Measurements from ENCODE around the gene DPEP2NB.

Gene DPEP2NB

GRCh38 chr16:67989322-67990017 lies 26.2 kb downstream of the DPEP2NB start:
- Histone ChIP-seq H3K36me3 (ENCODE audit: control insufficient read depth in 2 of 2, insufficient read depth in 1 of 2, low read length in 2 of 2) (no peaks in the 10 kb centered on the region), H3K4me1 (ENCODE audit: control insufficient read depth, insufficient read depth, low read length) (no peaks in the 10 kb centered on the region), H3K9me3 (ENCODE audit: control insufficient read depth, insufficient read depth, low read depth, low read length) (no peaks in the 10 kb centered on the region), H3K27ac (ENCODE audit: extremely low read depth, low read depth, low read length) (no peak overlapping the region), H3K4me3 (ENCODE audit: low read depth, low read length) (no peak overlapping the region)
- no peak for TF ChIP-seq PBX3 (CRISPR knock-in tag; IDR thresholded peaks at IDR 0.05)
- no peak for TF ChIP-seq ZNF133 (tag by site-specific recombination; IDR thresholded peaks at IDR 0.05)
- TF ChIP-seq ZNF610 (tag by site-specific recombination; IDR thresholded peaks at IDR 0.05; ENCODE audit: borderline replicate concordance), result no peak
- POLR2A ChIA-PET, result no interaction called here
- CTCF ChIA-PET, result interaction anchor here (0.5 to 1.2 kb wide), 5 partner anchors 14 to 1626 kb away, joined by 3 to 6 read pairs (median 4); partner anchors contain the start of gene DUS2

GRCh38 chr16:67988675-67989074 lies 27.0 kb downstream of the DPEP2NB start:
- Histone ChIP-seq H3K27ac (ENCODE audit: extremely low read depth, low read depth, low read length) (no peak overlapping the region), H3K4me1 (ENCODE audit: control insufficient read depth, insufficient read depth, low read length) (no peaks in the 10 kb centered on the region), H3K36me3 (ENCODE audit: control insufficient read depth in 2 of 2, insufficient read depth in 1 of 2, low read length in 2 of 2) (no peaks in the 10 kb centered on the region), H3K9me3 (ENCODE audit: control insufficient read depth, insufficient read depth, low read depth, low read length) (no peaks in the 10 kb centered on the region), H3K4me3 (ENCODE audit: low read depth, low read length) (no peak overlapping the region)
- ChIA-PET POLR2A (no interaction called here), CTCF (interaction anchor here (1.0 to 1.2 kb wide), 3 partner anchors 15 to 52 kb away, joined by 3 to 6 read pairs (median 6); partner anchors contain the start of gene DUS2)
- no peak for TF ChIP-seq ZNF148 (tag by site-specific recombination; IDR thresholded peaks at IDR 0.05; ENCODE audit: borderline replicate concordance)
- TF ChIP-seq ZNF580 (tag by site-specific recombination; IDR thresholded peaks at IDR 0.05), result no peak
- peak; percentile 69; the same call in 1 of the 2 replicates for TF ChIP-seq ZNF121 (tag by site-specific recombination; IDR thresholded peaks at IDR 0.05)

- Histone ChIP-seq H3K9me3 (ENCODE audit: control insufficient read depth, insufficient read depth, low read depth, low read length) (no peaks in the 10 kb centered on the region), H3K27ac (ENCODE audit: extremely low read depth, low read depth, low read length) (no peak overlapping the region), H3K36me3 (ENCODE audit: control insufficient read depth in 2 of 2, insufficient read depth in 1 of 2, low read length in 2 of 2) (no peaks in the 10 kb centered on the region), H3K4me3 (ENCODE audit: low read depth, low read length) (no peak overlapping the region), H3K4me1 (ENCODE audit: control insufficient read depth, insufficient read depth, low read length) (no peaks in the 10 kb centered on the region)
- ChIA-PET CTCF (interaction anchor here (0.6 to 1.3 kb wide), 2 partner anchors 52 to 59 kb away, joined by 4 read pairs; no protein-coding TSS in a partner anchor), POLR2A (interaction anchor here (0.8 kb wide), 1 partner anchor 21 kb away, joined by 3 read pairs; no protein-coding TSS in a partner anchor)
- no peak for TF ChIP-seq ZNF654 (tag by site-specific recombination; IDR thresholded peaks at IDR 0.05; ENCODE audit: low read depth)
- TF ChIP-seq ZNF26 (tag by site-specific recombination; IDR thresholded peaks at IDR 0.05), result no peak
- no peak for TF ChIP-seq ZNF488 (tag by site-specific recombination; IDR thresholded peaks at IDR 0.05)
- no peak for TF ChIP-seq ZSCAN23 (tag by site-specific recombination; IDR thresholded peaks at IDR 0.05)
- no peak for TF ChIP-seq ZNF148 (tag by site-specific recombination; IDR thresholded peaks at IDR 0.05; ENCODE audit: borderline replicate concordance)
- TF ChIP-seq IKZF3 (tag by site-specific recombination; IDR thresholded peaks at IDR 0.05), result no peak
- no peak for TF ChIP-seq HIC1 (tag by site-specific recombination; IDR thresholded peaks at IDR 0.05)
- no peak for TF ChIP-seq ZBTB8A (tag by site-specific recombination; IDR thresholded peaks at IDR 0.05)
- TF ChIP-seq ZBTB21 (tag by site-specific recombination; IDR thresholded peaks at IDR 0.05), result no peak
- TF ChIP-seq ZNF645 (tag by site-specific recombination; IDR thresholded peaks at IDR 0.05), result no peak
These were observed 28.1 kb downstream of the DPEP2NB start for GRCh38 chr16:67987460-67988160.

Data from HEK293 (cell line).